Measurements from ENCODE around the gene FYCO1. TPM values are rescaled to one million over a fixed set of nuclear protein-coding genes. Genes with fewer than 3 reads are reported as not detected.

Gene FYCO1
- total and polyA plus RNA-seq, 2 experiments from 2014 or later = 7.5 to 23.0 TPM

DNA sequence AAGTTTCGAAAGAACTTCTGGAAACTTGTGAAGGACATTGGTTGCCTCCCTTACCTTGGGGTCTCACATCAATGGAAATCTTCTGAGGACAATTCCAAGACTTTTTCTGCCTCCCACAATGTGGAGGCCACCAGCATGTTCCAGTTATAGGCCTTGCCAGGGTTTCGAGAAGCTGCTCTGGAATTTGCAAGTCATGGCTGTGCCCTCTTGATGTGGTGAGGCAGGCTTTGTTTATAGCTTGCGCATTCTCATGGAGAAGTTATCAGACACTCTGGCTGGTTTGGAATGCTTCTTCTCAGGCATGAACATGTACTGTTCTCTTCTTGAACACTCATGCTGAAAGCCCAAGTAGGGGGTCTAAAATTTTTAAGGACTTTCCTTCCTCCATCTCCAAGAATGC is 48.3 kb downstream of the FYCO1 start:
- Histone ChIP-seq H3K27me3 (no peaks in the 10 kb centered on the region), H3K4me2 (no peak overlapping the region), H3K9me2 (replicated peaks; ENCODE audit: insufficient read depth) (no peaks in the 10 kb centered on the region), H3K9me3 (ENCODE audit: low read depth) (no peaks in the 10 kb centered on the region), H2AFZ (no peak overlapping the region), H3K4me3 (no peak overlapping the region), H3K79me2 (no peaks in the 10 kb centered on the region), H3K4me1 (ENCODE audit: insufficient read depth) (peaks cover 15% of the 10 kb centered on the region), H3K27ac (no peak overlapping the region), H3K36me3 (replicated peaks; ENCODE audit: insufficient read depth, low read depth) (peaks cover 3% of the 10 kb centered on the region), H4K20me1 (ENCODE audit: insufficient read depth, poor library complexity, severe bottlenecking) (no peaks in the 10 kb centered on the region)
- WGBS (ENCODE audit: low lambda C conversion rate, missing lambda C conversion rate) = 96% methylated on average over 3 of the region's 3 CpGs
- no peak for DNase-seq (ENCODE audit: low spot score)
- no peak for TF ChIP-seq EZH2 (IDR thresholded peaks at IDR 0.05; ENCODE audit: borderline replicate concordance)
- TF ChIP-seq, protein P1, sequence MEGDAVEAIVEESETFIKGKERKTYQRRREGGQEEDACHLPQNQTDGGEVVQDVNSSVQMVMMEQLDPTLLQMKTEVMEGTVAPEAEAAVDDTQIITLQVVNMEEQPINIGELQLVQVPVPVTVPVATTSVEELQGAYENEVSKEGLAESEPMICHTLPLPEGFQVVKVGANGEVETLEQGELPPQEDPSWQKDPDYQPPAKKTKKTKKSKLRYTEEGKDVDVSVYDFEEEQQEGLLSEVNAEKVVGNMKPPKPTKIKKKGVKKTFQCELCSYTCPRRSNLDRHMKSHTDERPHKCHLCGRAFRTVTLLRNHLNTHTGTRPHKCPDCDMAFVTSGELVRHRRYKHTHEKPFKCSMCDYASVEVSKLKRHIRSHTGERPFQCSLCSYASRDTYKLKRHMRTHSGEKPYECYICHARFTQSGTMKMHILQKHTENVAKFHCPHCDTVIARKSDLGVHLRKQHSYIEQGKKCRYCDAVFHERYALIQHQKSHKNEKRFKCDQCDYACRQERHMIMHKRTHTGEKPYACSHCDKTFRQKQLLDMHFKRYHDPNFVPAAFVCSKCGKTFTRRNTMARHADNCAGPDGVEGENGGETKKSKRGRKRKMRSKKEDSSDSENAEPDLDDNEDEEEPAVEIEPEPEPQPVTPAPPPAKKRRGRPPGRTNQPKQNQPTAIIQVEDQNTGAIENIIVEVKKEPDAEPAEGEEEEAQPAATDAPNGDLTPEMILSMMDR (IDR thresholded peaks at IDR 0.05; ENCODE audit: poor library complexity) = no peak
- TF ChIP-seq EZH2phosphoT487 (IDR thresholded peaks at IDR 0.05; ENCODE audit: low read depth, severe bottlenecking, unreplicated experiment) = no peak

DNA sequence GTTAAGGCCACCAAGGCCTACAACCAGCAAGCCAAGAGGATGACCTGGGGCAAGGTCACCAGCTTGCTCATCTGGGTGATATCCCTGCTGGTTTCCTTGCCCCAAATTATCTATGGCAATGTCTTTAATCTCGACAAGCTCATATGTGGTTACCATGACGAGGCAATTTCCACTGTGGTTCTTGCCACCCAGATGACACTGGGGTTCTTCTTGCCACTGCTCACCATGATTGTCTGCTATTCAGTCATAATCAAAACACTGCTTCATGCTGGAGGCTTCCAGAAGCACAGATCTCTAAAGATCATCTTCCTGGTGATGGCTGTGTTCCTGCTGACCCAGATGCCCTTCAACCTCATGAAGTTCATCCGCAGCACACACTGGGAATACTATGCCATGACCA is 48.7 kb downstream of the FYCO1 start:
- peaks cover 15% of the 10 kb centered on the region for H3K4me1 ChIP-seq (ENCODE audit: insufficient read depth)
- H3K4me2 ChIP-seq = no peak overlapping the region
- H3K36me3 ChIP-seq (replicated peaks; ENCODE audit: insufficient read depth, low read depth) = peaks cover 3% of the 10 kb centered on the region
- TF ChIP-seq, protein P1 (IDR thresholded peaks at IDR 0.05; ENCODE audit: poor library complexity) = no peak
- TF ChIP-seq EZH2phosphoT487 (IDR thresholded peaks at IDR 0.05; ENCODE audit: low read depth, severe bottlenecking, unreplicated experiment) (no peak), EZH2 (IDR thresholded peaks at IDR 0.05; ENCODE audit: borderline replicate concordance) (no peak)
- no peak overlapping the region for H3K27ac ChIP-seq
- no peaks in the 10 kb centered on the region for H3K9me3 ChIP-seq (ENCODE audit: low read depth)
- H3K27me3 ChIP-seq = no peaks in the 10 kb centered on the region
- 95% methylated on average over 3 of the region's 3 CpGs for WGBS (ENCODE audit: low lambda C conversion rate, missing lambda C conversion rate)
- no peak overlapping the region for H2AFZ ChIP-seq
- H4K20me1 ChIP-seq (ENCODE audit: insufficient read depth, poor library complexity, severe bottlenecking) = no peaks in the 10 kb centered on the region
- H3K79me2 ChIP-seq = no peaks in the 10 kb centered on the region
- no peaks in the 10 kb centered on the region for H3K9me2 ChIP-seq (replicated peaks; ENCODE audit: insufficient read depth)
- no peak for DNase-seq (ENCODE audit: low spot score)
- no peak overlapping the region for H3K4me3 ChIP-seq

DNA sequence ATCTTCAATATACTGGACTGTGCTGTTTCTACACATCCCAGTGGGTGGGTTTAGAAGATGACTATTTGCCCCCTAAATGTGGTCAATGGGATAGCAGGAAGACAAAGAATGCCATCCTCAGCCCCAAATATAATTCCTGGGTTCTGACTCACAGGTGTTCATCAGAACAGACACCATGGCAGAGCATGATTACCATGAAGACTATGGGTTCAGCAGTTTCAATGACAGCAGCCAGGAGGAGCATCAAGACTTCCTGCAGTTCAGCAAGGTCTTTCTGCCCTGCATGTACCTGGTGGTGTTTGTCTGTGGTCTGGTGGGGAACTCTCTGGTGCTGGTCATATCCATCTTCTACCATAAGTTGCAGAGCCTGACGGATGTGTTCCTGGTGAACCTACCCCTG is 49.3 kb downstream of the FYCO1 start:
- no peak for DNase-seq (ENCODE audit: low spot score)
- 100% methylated on average over 1 of the region's 1 CpG for WGBS (ENCODE audit: low lambda C conversion rate, missing lambda C conversion rate)
- no peak overlapping the region for H3K4me3 ChIP-seq

More for the DNA sequence above, 49.3 kb downstream of the FYCO1 start:
- Histone ChIP-seq H3K27ac (no peak overlapping the region), H3K9me2 (replicated peaks; ENCODE audit: insufficient read depth) (no peaks in the 10 kb centered on the region), H2AFZ (no peak overlapping the region), H3K36me3 (replicated peaks; ENCODE audit: insufficient read depth, low read depth) (peaks cover 3% of the 10 kb centered on the region), H3K27me3 (no peaks in the 10 kb centered on the region), H3K79me2 (no peaks in the 10 kb centered on the region), H3K4me1 (ENCODE audit: insufficient read depth) (peaks cover 15% of the 10 kb centered on the region), H3K9me3 (ENCODE audit: low read depth) (no peaks in the 10 kb centered on the region), H3K4me2 (no peak overlapping the region), H4K20me1 (ENCODE audit: insufficient read depth, poor library complexity, severe bottlenecking) (no peaks in the 10 kb centered on the region)
- TF ChIP-seq EZH2 (IDR thresholded peaks at IDR 0.05; ENCODE audit: borderline replicate concordance) (no peak), EZH2phosphoT487 (IDR thresholded peaks at IDR 0.05; ENCODE audit: low read depth, severe bottlenecking, unreplicated experiment) (no peak)
- TF ChIP-seq, protein P1 (IDR thresholded peaks at IDR 0.05; ENCODE audit: poor library complexity) = no peak

Measured in hepatocyte (in vitro differentiated cells).